ENCODE results near the gene RXFP3.
"Not testable (repeated sequence)": the region's sequence is repeated elsewhere in the genome, so short reads cannot be mapped to it uniquely, and the experiment has no call there.

Gene RXFP3, protein sequence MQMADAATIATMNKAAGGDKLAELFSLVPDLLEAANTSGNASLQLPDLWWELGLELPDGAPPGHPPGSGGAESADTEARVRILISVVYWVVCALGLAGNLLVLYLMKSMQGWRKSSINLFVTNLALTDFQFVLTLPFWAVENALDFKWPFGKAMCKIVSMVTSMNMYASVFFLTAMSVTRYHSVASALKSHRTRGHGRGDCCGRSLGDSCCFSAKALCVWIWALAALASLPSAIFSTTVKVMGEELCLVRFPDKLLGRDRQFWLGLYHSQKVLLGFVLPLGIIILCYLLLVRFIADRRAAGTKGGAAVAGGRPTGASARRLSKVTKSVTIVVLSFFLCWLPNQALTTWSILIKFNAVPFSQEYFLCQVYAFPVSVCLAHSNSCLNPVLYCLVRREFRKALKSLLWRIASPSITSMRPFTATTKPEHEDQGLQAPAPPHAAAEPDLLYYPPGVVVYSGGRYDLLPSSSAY

DNA sequence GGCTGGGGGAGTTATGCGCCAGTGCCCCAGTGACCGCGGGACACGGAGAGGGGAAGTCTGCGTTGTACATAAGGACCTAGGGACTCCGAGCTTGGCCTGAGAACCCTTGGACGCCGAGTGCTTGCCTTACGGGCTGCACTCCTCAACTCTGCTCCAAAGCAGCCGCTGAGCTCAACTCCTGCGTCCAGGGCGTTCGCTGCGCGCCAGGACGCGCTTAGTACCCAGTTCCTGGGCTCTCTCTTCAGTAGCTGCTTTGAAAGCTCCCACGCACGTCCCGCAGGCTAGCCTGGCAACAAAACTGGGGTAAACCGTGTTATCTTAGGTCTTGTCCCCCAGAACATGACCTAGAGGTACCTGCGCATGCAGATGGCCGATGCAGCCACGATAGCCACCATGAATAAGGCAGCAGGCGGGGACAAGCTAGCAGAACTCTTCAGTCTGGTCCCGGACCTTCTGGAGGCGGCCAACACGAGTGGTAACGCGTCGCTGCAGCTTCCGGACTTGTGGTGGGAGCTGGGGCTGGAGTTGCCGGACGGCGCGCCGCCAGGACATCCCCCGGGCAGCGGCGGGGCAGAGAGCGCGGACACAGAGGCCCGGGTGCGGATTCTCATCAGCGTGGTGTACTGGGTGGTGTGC is at the start of gene RXFP3:
TSS of gene RXFP3 (plus strand) at position 6 of the 636 bp plus-strand sequence. CDS start at position 361, 355 bp downstream.
- peak; percentile 58 for DNase-seq (ENCODE audit: low spot score)

- DNase-seq (ENCODE audit: low spot score): no peak
Observed at GRCh38 chr5:33887268-33887667, 48.9 kb upstream of the RXFP3 start.

- DNase-seq (ENCODE audit: low spot score): no peak
Observed at GRCh38 chr5:33888587-33888986, 47.6 kb upstream of the RXFP3 start.

DNA sequence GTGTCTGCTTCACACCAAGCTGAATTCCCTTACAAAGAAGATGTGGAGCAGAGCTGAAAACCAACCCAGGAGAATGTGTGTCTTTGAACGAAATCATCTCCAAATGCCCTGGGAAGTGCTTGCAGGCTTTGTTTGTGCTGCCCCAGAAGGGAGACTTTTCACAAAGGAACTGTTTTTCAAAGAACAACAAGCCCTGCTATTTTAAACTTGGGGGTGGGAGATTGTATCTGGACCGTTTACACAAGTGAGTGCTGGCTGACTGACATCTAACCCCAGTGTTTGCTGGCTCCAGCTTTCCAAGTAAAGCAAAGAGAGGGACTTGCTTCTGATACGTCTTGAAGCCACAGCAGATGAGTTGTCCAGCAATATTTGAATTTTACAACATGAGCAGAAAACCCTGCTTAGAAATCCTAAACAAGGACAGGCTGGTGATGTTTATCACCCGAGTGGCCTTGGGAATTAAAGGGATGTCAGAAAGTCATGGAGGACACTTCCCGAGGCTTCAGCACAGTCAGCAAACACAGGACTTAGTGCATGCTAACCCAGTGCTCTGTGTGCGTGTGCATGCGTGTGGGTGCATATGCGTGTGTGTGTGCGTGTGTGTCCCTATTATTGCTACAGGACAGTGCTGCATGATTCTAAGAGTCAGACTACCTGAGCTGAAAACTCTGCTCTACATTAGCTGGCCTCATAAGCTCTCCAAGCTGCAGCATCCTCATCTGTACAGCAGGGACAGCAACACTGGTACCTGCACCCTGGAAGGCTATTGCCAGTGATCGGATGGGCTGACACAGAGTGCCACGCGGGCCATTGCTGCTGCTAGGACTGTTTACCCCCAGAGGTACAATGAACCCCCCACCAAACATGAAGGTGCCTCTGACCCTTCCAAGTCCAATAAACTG is 45.8 kb upstream of the RXFP3 start:
- peak; percentile 37 for DNase-seq (ENCODE audit: low spot score)

DNA sequence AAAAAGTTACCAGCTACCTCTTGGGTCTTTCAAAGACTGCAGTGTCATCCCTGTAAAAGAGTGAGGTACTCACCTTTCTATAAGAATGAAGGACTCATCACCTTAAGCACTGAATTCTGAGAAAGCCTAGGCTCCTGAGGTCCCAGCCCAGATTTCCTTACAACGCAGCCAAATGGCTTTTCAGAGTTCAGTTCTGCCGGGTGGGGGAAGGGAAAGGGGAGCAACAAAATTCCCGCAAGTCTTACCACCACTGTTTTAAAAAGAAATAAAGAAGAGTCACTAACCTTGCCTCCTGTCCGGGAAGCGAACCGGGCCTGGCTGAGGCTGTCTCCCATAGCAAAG is 44.8 kb upstream of the RXFP3 start:
- no peak for DNase-seq (ENCODE audit: low spot score)

- peak; percentile 83 for DNase-seq (ENCODE audit: low spot score)
Observed at GRCh38 chr5:33891788-33892619, 44.2 kb upstream of the RXFP3 start, which contains the start of gene ADAMTS12. ADAMTS12 (minus strand) TSS chr5:33891990; CDS start chr5:33891856, 134 bp downstream.

GRCh38 chr5:33892620-33893137 is 43.5 kb upstream of the RXFP3 start:
- peak; percentile 23 for DNase-seq (ENCODE audit: low spot score)

- no peak for DNase-seq (ENCODE audit: low spot score)
Observed at GRCh38 chr5:33894566-33894965, 41.6 kb upstream of the RXFP3 start.

- no peak for DNase-seq (ENCODE audit: low spot score)
Observed at GRCh38 chr5:33901156-33901555, 35.0 kb upstream of the RXFP3 start.

GRCh38 chr5:33903118-33903517 is 33.1 kb upstream of the RXFP3 start:
- DNase-seq (ENCODE audit: low spot score): no peak

- no peak for DNase-seq (ENCODE audit: low spot score)
Observed at GRCh38 chr5:33905381-33905780, 30.8 kb upstream of the RXFP3 start.

GRCh38 chr5:33906248-33906647 is 29.9 kb upstream of the RXFP3 start:
- DNase-seq (ENCODE audit: low spot score): not testable (repeated sequence)

DNA sequence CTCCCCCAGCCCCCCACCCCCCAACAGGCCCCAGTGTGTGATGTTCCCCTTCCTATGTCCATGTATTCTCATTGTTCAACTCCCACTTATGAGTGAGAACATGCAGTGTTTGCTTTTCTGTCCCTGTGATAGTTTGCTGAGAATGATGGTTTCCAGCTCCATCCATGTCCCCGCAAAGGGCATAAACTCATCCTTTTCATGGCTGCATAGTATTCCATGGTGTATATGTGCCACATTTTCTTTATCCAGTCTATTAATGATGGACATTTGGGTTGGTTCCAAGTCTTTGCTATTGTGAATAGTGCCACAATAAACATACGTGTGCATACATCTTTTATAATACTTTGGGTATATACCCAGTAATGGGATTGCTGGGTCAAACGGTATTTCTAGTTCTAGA is 21.3 kb upstream of the RXFP3 start:
- not testable (repeated sequence) for DNase-seq (ENCODE audit: low spot score)

- no peak for DNase-seq (ENCODE audit: low spot score)
Observed at GRCh38 chr5:33921002-33921401, 15.2 kb upstream of the RXFP3 start.

GRCh38 chr5:33925278-33925677 is 10.9 kb upstream of the RXFP3 start:
- DNase-seq (ENCODE audit: low spot score): no peak

DNA sequence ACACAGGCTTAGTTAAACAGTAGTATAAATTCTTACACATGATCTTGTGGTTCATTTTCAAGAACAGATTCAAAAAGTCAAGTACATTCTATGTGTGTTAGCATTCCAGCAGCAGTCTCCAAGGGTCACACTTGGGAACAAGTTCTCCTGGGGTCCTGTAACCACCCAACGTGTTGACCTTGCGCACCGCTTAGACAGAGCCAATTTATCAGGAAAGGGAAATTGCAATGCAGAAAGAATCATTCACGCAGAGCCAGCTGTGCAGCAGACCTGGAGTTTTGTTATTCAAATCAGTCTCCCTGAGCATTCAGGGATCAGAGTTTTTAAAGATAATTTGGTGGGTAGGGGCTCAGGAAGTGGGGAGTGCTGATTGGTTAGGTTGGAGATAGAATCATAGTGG is 8.5 kb upstream of the RXFP3 start:
- no peak for DNase-seq (ENCODE audit: low spot score)

- no peak for DNase-seq (ENCODE audit: low spot score)
Observed at GRCh38 chr5:33928283-33928682, 7.9 kb upstream of the RXFP3 start.

DNA sequence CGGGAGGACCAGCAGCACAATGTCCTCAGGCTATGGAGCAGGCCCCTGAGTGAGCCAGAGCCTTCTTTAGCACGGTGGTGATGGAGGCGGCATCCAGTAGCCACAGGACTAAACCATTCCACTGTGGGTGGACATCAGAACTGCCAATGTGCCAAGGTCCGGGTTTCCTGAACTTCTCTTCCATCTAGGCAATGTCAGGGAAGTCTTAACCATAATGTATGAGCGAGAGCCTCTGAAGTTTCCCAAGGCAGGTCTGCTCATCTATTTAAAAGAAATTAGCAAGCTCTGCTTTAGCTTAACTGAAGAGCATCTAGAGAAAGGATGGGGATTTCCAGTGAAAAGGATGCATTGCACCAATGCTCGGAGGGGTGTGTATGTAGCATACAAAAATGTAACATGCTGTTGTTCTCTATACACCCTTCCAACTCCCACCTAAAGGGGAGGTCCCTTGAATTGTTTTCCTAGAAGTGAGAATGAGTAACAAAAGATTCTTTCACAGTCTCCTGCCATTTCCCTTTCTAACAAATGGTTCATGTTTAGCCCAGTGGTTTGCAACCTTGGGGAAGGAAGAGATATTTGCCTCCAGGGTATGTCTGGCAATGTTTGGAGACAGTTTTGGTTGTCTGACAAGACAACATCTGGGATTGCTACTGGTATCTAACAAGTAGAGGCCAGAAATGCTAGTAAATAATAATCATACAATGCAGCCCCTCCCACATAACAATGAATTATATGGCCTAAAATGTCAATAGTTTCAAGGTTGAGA is 6.1 kb upstream of the RXFP3 start:
- no peak for DNase-seq (ENCODE audit: low spot score)

- no peak for DNase-seq (ENCODE audit: low spot score)
Observed at GRCh38 chr5:33931136-33931535, 5.0 kb upstream of the RXFP3 start.

- DNase-seq (ENCODE audit: low spot score): no peak
Observed at GRCh38 chr5:33933723-33934169, 2.4 kb upstream of the RXFP3 start.
